Urinary bladder (tissue), 4 donors: ENCODE data around the gene AGAP1. TPM values are rescaled to one million over a fixed set of nuclear protein-coding genes. Genes with fewer than 3 reads are reported as not detected.

ENCODE experiments used
- DNase-seq: peaks from one replicate; pipeline ENCODE4 v3.0.0-alpha.2; 2015; ENCODE audit errors: extremely low spot score
- H3K27ac ChIP-seq: one replicate; pipeline ENCODE4 v1.5.1; 2013; ENCODE audit warnings: low read depth, mild to moderate bottlenecking, moderate library complexity
- H3K36me3 ChIP-seq: one replicate; pipeline ENCODE4 v1.6.1; 2013; ENCODE audit warnings: mild to moderate bottlenecking, moderate library complexity; ENCODE audit not compliant: insufficient read depth
- H3K4me1 ChIP-seq: one replicate; pipeline ENCODE4 v1.6.1; 2013; ENCODE audit warnings: mild to moderate bottlenecking, moderate library complexity; ENCODE audit not compliant: insufficient read depth
- H3K4me3 ChIP-seq: one replicate; pipeline ENCODE4 v1.5.1; 2013; ENCODE audit warnings: low read depth, low read length
- WGBS: extraction: QIAGEN DNeasy Blood & Tissue Kit; methylation state at CpG from one replicate; pipeline ENCODE4 v1.1.7; 2013; 5-methylcytosine and 5-hydroxymethylcytosine counted together
- polyA plus RNA-seq: library from polyadenylated mRNA; stranded (reverse); fragments of 200-250 nt; gene quantifications from one replicate; pipeline ENCODE4 v1.2.3, GENCODE V29; 2013
- total RNA-seq: library from RNA; depleted of rRNA; stranded (reverse); fragments of >200 nt; gene quantifications from one replicate; pipeline ENCODE4 v1.2.3, GENCODE V29; 2014
- donor health status: healthy with polysubstance abuse.
- donor health status: healthy.

The AGAP1 gene
- total and polyA plus RNA-seq, 2 donors = 12.8 to 24.7 TPM

GRCh38 chr2:235737840-235738239, 244.0 kb downstream of the AGAP1 start:
- WGBS = 94% methylated on average over 10 of the region's 10 CpGs
- Histone ChIP-seq H3K36me3 (no peaks in the 10 kb centered on the region), H3K4me1 (no peaks in the 10 kb centered on the region), H3K27ac (no peak overlapping the region), H3K4me3 (no peak overlapping the region)
- DNase-seq = no peak

DNA sequence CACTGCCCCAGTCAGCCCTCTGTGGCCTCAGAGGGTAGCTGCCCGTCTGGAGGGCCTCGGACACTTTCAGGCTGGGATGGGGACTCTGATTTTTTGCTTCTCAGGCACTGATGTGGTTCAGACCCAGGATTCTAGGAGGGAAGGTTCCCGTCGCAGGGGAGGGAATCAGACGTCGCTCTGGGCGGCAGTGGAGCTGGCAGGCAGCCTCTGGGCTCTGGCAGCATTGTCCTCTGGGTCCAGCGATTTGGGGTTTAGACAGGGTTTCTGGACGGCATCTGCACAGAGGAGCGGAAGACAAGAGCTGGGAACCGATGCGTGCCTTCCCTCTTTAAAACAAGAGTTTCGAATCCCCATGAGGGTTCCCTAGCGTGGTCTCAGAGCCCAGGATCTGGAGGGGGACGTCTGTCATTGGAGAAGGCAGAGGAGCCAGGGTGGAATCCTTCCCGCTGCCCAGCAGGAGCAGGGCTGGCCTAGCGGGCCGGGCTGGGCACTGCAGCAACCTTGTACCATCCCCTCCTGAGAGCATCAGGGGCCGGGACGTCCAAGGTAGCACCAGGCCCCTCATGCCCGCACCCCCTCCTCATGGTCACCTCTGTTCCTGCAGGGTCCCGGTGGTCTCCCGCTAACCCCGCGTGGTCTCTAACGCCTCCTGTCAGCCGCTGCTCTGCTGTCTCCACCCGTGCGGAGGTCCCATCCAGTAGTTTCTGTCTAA, 246.0 kb downstream of the AGAP1 start:
- no peak overlapping the region for H3K4me3 ChIP-seq
- H3K27ac ChIP-seq = no peak overlapping the region
- H3K4me1 ChIP-seq = no peaks in the 10 kb centered on the region
- H3K36me3 ChIP-seq = no peaks in the 10 kb centered on the region
- no peak for DNase-seq
- WGBS = 95% methylated on average over 29 of the region's 29 CpGs

DNA sequence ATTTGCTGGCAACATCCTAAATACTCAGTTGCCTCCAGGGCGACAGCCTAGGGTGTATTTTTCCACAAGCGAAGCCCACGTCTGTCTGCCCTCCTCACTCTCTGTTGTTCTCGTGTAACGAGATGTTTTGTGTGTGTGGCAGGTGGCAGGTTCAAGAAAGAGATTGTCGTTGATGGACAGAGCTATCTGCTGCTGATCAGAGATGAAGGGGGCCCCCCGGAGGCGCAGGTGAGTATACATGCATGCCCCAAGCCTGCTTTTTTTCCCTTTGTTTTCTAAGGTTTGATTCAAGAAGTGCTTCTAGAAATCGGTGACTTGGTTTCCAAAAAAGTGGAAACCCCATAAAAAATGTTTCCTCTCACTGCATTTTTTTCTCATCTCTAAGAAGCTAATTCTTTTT, 247.0 kb downstream of the AGAP1 start:
- no peak for DNase-seq
- Histone ChIP-seq H3K36me3 (no peaks in the 10 kb centered on the region), H3K27ac (no peak overlapping the region), H3K4me3 (no peak overlapping the region), H3K4me1 (no peaks in the 10 kb centered on the region)
- WGBS = 78% methylated on average over 9 of the region's 9 CpGs

- Histone ChIP-seq H3K36me3 (no peaks in the 10 kb centered on the region), H3K27ac (no peak overlapping the region), H3K4me1 (no peaks in the 10 kb centered on the region), H3K4me3 (no peak overlapping the region)
- no peak for DNase-seq
- WGBS = 96% methylated on average over 12 of the region's 12 CpGs
Observed at GRCh38 chr2:235744161-235744560, 250.3 kb downstream of the AGAP1 start.

- H3K4me1 ChIP-seq = no peaks in the 10 kb centered on the region
- WGBS = 92% methylated on average over 6 of the region's 6 CpGs
- no peaks in the 10 kb centered on the region for H3K36me3 ChIP-seq
- DNase-seq = no peak
- H3K4me3 ChIP-seq = no peak overlapping the region
- no peak overlapping the region for H3K27ac ChIP-seq
Observed at GRCh38 chr2:235745597-235745996, 251.8 kb downstream of the AGAP1 start.

- H3K4me1 ChIP-seq = no peaks in the 10 kb centered on the region
- H3K36me3 ChIP-seq = no peaks in the 10 kb centered on the region
- WGBS = 51% methylated on average over 12 of the region's 12 CpGs
- no peak overlapping the region for H3K27ac ChIP-seq
- H3K4me3 ChIP-seq = no peak overlapping the region
- DNase-seq = peak; percentile 71
Observed at GRCh38 chr2:235746257-235746934, 252.6 kb downstream of the AGAP1 start.

DNA sequence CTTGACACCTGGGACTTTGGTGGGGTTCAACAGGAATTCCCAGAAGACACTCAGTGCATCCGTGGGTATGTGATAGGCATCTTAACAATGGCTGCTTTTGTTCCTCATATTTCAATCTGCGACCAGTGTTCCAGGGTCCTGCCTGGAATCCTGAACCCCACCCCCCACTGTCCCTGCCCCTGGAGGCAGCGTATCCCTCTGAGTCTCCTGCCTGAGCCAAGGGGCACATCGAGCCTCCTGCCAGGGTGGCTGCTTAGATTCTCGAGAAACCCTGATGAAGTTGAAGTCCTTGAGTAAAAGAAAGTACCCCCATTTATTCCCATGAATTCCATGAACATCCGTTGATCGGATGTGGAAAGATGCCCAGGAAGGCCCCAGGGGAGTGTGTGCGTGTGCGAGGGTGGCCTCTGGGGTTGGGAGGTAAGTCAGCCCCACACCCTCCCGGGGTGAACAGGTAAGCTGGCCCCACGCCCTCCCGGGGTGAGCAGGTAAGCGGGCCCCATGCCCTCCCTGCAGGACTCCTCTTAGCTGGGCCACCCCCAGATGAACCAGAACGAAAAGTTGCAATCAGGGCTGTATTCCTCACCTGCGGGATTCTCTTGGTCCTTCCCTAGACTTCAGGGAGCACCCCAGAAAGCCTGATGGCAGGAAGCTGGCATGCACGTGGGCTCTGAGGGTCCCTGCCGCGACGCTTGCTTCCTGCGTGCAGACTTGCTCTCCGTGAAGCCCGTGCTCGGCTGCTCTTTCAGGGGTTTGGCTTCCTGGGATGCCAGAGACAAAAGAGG, 253.3 kb downstream of the AGAP1 start:
- WGBS = 86% methylated on average over 23 of the region's 23 CpGs
- Histone ChIP-seq H3K4me1 (no peaks in the 10 kb centered on the region), H3K4me3 (no peak overlapping the region), H3K36me3 (no peaks in the 10 kb centered on the region), H3K27ac (no peak overlapping the region)
- no peak for DNase-seq

- no peaks in the 10 kb centered on the region for H3K4me1 ChIP-seq
- no peak overlapping the region for H3K27ac ChIP-seq
- WGBS = 68% methylated on average over 6 of the region's 6 CpGs
- H3K36me3 ChIP-seq = no peaks in the 10 kb centered on the region
- DNase-seq = no peak
- H3K4me3 ChIP-seq = no peak overlapping the region
Observed at GRCh38 chr2:235747786-235748091, 253.9 kb downstream of the AGAP1 start.

DNA sequence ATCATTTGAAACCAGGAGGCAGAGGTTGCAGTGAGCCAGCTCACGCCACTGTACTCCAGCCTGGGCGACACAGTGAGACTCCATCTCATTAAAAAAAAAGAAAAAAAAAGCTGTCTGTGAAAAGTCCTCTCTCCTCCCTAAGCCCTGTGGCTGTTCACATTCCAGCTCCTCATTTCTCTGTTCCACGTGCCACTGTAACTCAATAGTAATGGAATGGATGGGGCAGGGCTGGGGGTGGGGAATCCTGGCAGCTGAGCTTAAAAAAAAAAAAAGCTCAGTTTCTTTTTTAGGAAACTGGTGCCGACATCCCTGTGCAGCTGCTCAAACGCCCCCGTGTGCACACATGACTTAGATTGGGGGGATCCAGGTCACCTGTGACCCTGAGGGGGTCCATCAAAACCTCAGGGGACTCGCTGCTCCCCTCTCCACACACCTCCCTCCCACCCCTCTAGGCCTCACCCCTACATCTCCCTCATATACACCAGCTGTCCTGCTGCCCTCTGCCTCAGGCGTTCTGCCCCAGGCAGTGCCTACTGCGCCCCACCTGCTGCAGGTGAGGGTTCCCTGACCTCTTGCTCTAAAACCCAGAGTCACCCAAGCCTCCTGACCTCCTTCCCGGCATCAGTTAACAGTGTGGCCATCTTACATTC, 255.4 kb downstream of the AGAP1 start:
- Histone ChIP-seq H3K4me3 (no peak overlapping the region), H3K27ac (no peak overlapping the region), H3K36me3 (no peaks in the 10 kb centered on the region), H3K4me1 (no peaks in the 10 kb centered on the region)
- 63% methylated on average over 10 of the region's 10 CpGs for WGBS
- no peak for DNase-seq

DNA sequence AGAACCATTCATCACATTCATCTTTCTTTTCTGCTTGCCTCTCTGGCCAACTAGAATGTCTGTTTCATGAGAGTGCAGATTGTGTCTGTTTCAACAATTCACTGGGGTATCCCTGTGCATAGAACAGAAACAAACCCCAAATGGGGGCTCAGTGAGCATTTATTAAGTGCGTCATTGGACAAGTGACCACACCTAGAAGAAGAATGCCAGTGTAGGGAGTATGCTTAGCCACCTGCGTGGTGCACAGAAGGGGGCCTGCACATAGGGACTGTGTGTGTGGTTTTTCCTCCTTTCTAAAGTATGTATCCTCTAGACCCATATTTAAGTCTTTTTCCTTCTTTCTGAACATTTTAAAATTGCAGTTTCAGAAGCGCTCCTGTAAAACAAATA, 255.9 kb downstream of the AGAP1 start:
- H3K27ac ChIP-seq = no peak overlapping the region
- no peaks in the 10 kb centered on the region for H3K36me3 ChIP-seq
- WGBS = 95% methylated on average over 3 of the region's 3 CpGs
- H3K4me1 ChIP-seq = no peaks in the 10 kb centered on the region
- DNase-seq = no peak
- H3K4me3 ChIP-seq = no peak overlapping the region

DNA sequence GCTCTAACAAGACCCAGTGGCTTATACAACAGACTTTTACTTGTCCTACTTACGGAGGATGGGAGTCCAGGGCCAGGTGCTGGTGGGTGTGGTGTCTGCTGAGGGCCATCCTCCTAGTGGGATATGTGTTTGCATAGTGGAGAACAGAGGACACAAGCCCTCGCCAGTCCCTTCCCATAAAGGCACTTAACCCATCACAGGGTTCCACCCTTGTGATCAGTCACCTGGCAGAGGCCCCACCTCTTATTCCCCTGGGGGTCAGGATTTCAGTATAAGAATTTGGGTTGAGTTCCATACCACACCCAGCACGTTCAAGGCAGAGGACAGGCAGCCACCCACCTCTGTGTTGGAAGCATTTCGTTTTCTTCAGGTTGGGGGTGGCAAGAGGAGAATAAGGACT, 259.0 kb downstream of the AGAP1 start:
- 88% methylated on average over 4 of the region's 4 CpGs for WGBS
- Histone ChIP-seq H3K4me1 (no peaks in the 10 kb centered on the region), H3K27ac (no peak overlapping the region), H3K36me3 (no peaks in the 10 kb centered on the region), H3K4me3 (no peak overlapping the region)
- no peak for DNase-seq

DNA sequence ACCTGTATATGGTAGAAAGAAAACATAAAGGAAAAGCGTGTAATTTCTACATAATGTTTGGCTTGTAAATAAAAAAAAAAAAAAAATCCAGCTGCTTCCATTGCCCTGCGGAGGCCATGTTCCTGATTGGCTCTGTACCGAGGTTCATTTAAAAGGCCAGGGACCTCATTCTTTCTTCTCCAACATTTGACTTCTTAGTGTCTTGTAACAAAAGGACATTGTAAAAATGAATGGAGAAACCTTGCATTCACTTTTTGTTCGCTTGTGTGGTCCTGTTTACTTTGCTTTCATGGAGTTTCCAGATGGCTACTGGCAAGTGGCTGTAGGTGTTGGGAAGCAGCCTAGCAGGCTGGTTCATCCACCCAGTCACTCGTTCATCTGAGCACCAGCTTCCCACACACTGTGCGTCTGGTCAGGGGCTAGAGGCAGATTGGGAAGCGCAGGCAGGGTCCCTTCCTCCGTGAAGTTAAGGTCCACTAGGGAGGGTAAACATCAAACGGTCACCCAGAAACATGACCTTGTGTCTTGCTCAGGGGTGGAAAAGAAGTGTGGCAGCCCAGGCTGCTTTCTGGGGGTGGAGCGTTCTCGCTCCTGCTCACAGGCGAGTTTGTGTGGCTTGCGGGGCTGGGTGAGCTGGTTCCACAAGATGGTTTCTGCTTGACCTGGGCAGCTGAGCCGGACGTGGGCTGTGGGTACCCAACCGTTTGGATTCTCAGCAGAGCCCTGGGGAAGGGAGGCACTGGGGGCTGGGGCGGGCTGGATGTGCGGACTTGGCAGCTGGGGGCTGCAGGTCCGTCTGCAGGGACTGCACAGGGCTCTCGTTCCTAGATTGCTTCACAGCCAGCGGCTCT, 260.7 kb downstream of the AGAP1 start:
- Histone ChIP-seq H3K4me1 (no peaks in the 10 kb centered on the region), H3K36me3 (no peaks in the 10 kb centered on the region), H3K4me3 (no peak overlapping the region), H3K27ac (no peak overlapping the region)
- 85% methylated on average over 21 of the region's 21 CpGs for WGBS
- no peak for DNase-seq

DNA sequence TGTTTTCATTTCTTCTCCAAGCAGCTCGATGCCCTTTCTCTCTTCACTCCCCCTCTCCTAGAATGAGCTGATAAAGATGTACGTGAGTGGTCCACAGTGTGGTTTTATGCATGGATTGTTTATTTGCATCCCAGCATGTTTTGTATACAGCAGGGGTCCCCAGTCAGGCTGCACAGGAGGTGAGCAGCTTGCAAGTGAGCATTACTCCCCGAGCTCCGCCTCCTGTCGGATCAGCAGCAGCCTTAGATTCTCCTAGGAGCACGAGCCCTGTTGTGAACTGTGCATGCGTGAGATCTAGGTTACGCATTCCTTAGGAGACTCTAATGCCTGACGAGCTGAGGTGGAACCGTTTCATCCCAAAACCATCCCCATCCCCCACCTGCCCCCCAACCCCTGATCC, 262.6 kb downstream of the AGAP1 start:
- no peaks in the 10 kb centered on the region for H3K36me3 ChIP-seq
- no peaks in the 10 kb centered on the region for H3K4me1 ChIP-seq
- no peak overlapping the region for H3K4me3 ChIP-seq
- WGBS = 80% methylated on average over 10 of the region's 10 CpGs
- no peak overlapping the region for H3K27ac ChIP-seq
- no peak for DNase-seq
